GM04504 (cell line): Measurements from ENCODE around the gene ATG9B.
A peak's percentile ranks its signal among the peaks of the same experiment; 100 is the strongest.

ENCODE experiments used
- DNase-seq: peaks from one replicate; pipeline ENCODE4 v3.0.0-alpha.2; 2012; ENCODE audit warnings: low read depth

The ATG9B gene

DNA sequence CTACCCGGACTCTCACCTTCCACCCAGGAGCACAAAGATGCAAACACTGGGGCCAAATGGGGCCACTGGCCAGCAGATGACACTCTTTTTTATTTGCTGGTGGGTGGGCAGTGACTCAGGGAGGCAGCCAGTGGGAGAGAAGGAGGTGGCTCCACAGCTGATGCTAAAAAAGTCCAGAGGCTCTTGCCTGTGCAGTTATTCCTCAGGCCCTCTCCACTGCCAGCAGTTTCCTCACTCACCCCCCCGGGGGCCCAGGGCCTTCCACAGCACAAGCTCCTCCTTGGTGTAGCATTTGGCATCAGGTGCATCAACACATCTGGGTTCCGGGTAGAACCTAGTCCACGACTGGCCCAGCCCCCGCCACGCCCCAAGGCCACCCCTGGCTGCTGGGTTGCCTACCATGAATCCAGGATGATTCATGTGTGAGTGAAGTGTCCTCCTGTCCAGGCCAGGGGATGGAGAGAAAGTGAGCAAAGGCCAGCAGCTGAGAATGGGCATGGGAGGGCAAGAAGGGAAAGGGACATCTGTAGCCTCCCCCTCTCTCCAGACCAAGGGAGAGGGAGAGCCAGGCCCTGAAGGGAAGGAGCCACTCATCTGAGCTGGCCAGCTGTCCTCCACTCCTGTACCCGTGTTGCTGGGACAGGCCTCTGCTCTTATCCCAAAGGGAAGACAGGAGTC lies 44.4 kb downstream of the ATG9B start:
- no peak for DNase-seq

- no peak for DNase-seq
These were observed 46.0 kb downstream of the ATG9B start, which contains the start of gene KCNH2 for GRCh38 chr7:150978126-150978789. Gene KCNH2, minus strand, starts transcription at chr7:150978321. Its CDS starts 408 bp downstream, at chr7:150977913.

DNA sequence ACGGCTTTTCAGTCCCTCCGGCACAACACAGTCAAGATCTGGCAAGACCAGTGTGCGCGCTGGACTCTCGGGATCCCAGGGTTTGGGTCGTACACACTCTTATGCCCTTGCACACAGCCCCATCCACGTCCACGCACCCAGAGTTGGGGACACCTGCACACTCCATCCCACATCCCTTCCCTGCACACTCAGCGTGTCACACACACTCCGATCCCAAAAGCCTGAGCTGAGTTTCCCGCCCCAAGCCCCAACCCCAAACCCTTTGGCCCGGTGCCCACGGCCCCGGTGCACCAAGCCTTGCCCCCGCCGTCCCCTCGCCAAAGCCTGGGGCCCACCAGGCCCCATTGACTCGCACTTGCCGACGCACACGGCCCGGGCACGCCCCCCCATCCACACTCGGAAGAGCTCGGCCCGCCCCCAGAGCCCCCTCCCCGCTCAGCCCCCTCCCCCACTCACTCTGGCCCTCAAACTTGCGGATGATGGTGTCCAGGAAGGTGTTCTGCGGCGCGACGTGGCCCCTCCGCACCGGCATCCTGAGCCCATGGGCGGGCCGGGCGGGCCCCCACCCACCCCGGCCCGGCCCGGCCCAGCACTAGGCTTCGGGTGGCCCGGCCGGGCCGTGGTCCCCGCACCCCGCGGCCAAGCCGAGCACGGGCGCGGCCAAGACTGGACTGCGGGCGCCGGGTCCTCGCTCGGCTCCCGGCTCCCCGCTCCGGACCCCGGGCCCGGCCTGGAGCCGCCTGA lies 46.7 kb downstream of the ATG9B start:
- no peak for DNase-seq

- DNase-seq: no peak
These were observed 47.5 kb downstream of the ATG9B start for GRCh38 chr7:150976529-150977381.

DNA sequence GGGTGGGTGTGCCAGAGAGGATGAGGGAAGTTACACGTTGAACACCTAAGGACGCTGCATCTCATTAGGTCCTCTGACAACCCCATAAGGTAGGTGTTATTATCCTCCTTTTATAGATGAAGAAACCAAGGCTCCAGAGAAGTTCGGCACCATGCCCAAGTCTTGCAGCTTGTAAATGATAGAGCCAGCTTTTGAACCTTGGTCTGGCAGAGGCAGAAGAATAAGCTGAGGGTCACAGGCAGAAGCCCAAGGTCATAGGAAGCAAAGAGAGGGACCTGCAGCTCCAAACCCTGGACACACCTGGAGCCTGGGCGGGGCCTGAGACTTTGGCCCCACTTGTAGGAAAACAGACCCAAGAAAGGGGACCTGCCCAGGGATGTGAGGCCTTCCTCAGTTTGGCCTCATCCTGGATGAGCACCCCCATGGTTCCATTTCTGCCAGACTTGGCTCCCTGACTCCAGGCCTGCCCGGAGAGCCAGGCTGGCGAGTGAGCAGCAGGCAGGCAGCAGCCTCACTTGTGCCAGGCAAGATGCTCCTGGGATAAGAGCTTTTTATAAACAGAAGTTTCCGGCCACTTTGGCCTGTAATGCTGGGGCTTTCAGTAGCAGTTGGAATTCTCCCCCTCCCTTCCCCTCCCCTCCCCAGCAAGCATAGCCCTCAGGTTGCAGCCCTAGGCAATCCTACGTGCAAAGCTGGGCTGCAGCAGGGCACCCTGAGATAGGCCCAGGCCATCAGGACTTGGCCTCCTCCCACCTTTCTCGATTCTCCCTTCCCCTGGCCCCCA lies 48.6 kb downstream of the ATG9B start:
- no peak for DNase-seq

- peak; percentile 1 for DNase-seq
These were observed 49.6 kb downstream of the ATG9B start for GRCh38 chr7:150974468-150975391.

GRCh38 chr7:150973571-150974451 lies 50.5 kb downstream of the ATG9B start:
- DNase-seq: no peak

GRCh38 chr7:150972741-150973140 lies 51.6 kb downstream of the ATG9B start:
- DNase-seq: no peak

DNA sequence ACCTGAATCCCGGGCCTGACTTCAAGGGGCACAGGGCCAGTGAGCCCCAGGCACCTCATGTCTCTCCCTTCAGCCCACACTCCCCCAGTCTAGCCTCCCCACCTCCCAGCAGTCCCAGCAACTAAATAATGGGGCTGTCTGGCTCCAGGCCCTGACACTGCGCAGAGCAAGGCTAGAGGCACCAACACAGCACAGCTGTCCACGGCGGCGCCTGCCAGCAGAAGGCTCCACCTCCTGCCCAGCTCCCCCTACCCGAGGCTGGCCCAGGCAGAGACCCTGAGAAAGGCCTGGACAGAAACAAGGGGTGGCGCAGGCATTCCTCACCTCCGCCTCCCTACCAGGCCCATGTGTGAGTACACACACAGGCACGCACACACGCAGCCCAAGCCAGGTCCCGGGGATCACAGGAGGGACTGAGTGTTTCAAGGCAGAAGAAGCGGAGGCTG lies 52.2 kb downstream of the ATG9B start:
- DNase-seq: no peak

- DNase-seq: no peak
These were observed 52.9 kb downstream of the ATG9B start for GRCh38 chr7:150971242-150972022.

- DNase-seq: no peak
These were observed 53.9 kb downstream of the ATG9B start for GRCh38 chr7:150970424-150970823.

DNA sequence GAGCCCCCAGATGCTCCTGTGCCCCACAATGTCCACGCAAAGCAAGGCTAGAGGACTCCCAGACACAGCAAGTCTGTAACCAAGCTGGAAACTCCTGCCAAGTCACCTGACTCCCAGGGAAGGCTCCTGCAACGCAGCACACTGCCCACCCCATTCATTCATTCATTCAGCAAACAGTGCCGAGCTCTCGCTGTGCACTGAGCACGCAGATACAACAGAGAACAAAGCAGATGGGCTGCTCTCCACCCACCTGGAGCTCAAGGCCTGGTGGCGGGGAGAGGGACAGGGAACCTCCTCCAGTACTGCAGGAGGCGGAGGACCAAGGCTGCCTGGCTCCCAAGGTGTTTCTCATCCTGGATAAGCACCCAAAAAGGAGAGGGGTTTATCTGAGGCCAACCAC lies 54.8 kb downstream of the ATG9B start:
- DNase-seq: no peak

DNA sequence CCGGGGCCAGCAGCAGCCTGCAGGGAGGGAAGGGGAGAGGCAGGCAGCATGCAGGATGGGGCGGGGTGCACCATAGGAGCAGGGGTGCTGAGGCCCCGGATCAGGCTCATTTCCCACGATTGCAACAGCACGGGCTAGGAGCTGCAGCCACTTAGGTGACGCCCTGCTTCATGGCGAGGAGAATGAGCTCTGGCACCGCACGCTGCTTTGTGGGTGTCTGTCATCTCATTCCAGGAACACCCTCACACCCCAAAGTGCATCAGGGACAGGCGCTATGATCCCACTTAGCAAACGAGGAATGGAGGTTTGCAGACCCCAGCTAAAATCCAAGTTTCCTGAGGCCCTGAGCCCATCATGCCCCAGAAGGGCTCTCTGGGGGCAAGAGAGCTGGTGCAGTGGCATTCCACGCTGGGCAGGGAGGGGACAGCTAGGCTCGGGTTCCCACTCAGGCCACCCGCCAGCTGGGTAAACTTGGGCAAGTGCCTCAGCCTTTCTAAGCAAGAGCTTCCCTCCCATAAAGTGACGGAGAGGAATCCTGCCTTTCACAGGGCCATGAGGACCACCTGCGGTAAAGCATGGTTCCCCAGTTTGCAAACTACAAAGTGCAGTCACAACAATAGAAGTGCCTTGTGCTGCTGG lies 55.4 kb downstream of the ATG9B start:
- no peak for DNase-seq

GRCh38 chr7:150968056-150968733 lies 56.1 kb downstream of the ATG9B start:
- DNase-seq: no peak

GRCh38 chr7:150967349-150967748 lies 56.9 kb downstream of the ATG9B start:
- DNase-seq: no peak

- DNase-seq: no peak
These were observed 58.3 kb downstream of the ATG9B start for GRCh38 chr7:150966002-150966401.

DNA sequence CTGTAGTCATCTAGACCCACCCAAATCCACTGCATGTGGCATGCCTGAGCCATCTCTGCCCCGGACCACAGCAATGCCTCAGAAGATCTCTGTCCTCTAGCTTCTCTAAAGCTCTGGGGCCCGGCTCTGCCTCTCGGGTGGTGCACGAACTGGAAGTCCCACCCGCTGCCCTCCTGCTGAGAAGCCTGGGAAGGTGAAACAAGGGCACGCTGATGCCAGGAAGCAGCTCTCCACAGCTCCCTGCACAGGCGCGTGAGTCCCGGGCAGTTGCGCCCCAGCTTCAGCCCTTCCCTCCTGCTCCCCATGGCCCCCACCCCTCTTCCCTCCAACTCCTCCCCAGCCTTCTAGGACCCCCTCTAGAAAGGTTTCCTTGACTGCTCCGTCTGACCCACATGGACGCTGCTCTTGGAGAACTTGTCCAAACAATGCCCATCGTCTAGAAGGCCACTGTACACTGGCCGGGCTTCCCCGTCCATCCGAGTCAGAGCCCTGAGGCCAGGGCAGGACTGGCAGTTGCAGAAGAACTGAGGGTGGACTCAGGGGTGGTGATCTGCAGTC lies 58.9 kb downstream of the ATG9B start:
- DNase-seq: no peak
